ENCODE measurements around the gene DAPL1. TPM values are rescaled to one million over a fixed set of nuclear protein-coding genes. Genes with fewer than 3 reads are reported as not detected.
"Not testable (repeated sequence)": the region's sequence is repeated elsewhere in the genome, so short reads cannot be mapped to it uniquely, and the experiment has no call there.

Gene DAPL1
- polyA plus RNA-seq, 1 donor from 2014 or later, result 4.2 TPM

DNA sequence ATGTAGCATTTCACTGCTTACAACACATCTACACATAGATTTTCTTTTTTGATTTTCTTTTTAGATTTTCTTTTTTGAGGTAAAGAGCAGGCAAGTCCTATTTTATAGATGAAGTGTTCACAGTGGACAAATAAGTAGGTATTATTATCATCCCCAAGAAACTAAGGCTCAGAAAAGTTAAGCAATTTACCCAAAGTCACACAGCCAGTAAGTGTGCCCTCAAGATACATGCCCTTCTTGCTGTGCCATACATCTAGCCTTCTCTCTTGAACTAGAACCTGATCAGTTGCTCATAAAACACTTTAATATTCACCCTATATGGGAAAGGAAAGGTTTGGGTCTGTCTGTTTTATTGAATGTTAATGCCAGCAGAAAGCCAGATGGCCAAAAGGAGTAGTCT, 50.3 kb downstream of the DAPL1 start:
- TF ChIP-seq, protein P1, sequence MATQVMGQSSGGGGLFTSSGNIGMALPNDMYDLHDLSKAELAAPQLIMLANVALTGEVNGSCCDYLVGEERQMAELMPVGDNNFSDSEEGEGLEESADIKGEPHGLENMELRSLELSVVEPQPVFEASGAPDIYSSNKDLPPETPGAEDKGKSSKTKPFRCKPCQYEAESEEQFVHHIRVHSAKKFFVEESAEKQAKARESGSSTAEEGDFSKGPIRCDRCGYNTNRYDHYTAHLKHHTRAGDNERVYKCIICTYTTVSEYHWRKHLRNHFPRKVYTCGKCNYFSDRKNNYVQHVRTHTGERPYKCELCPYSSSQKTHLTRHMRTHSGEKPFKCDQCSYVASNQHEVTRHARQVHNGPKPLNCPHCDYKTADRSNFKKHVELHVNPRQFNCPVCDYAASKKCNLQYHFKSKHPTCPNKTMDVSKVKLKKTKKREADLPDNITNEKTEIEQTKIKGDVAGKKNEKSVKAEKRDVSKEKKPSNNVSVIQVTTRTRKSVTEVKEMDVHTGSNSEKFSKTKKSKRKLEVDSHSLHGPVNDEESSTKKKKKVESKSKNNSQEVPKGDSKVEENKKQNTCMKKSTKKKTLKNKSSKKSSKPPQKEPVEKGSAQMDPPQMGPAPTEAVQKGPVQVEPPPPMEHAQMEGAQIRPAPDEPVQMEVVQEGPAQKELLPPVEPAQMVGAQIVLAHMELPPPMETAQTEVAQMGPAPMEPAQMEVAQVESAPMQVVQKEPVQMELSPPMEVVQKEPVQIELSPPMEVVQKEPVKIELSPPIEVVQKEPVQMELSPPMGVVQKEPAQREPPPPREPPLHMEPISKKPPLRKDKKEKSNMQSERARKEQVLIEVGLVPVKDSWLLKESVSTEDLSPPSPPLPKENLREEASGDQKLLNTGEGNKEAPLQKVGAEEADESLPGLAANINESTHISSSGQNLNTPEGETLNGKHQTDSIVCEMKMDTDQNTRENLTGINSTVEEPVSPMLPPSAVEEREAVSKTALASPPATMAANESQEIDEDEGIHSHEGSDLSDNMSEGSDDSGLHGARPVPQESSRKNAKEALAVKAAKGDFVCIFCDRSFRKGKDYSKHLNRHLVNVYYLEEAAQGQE (IDR thresholded peaks at IDR 0.05; ENCODE audit: borderline replicate concordance), result no peak
- TF ChIP-seq EZH2 (IDR thresholded peaks at IDR 0.05; ENCODE audit: borderline replicate concordance, insufficient read depth, low read length, poor library complexity, severe bottlenecking) (no peak), TAF1 (IDR thresholded peaks at IDR 0.05; ENCODE audit: low read depth) (no peak), CTCF (IDR thresholded peaks at IDR 0.05; ENCODE audit: poor library complexity, severe bottlenecking) (no peak), POLR2AphosphoS5 (IDR thresholded peaks at IDR 0.05) (no peak), SMC3 (conservative IDR thresholded peaks at IDR 0.05; ENCODE audit: poor library complexity) (no peak), EP300 (conservative IDR thresholded peaks at IDR 0.05; ENCODE audit: poor library complexity, severe bottlenecking) (no peak), RAD21 (conservative IDR thresholded peaks at IDR 0.05) (no peak), MXI1 (conservative IDR thresholded peaks at IDR 0.05; ENCODE audit: poor library complexity, severe bottlenecking) (no peak)

DNA sequence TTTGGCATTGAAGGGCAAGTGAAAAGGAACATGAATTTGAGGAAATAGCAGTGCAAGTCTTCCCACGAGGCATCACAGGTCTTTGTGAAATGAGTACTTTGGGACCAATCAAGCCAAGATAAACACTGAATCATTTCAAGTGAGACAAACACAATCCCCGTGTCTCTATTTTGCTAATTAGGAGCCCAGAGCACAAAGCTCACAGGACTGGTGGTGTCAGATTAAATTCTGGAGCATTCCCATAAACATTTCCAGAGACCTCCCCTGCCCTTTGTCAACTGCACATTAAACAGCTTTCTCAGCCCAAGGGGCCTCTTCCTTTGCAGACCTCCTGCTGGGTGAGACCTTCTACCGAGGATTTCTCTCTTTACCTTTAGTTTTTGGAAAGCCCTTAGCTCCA, 50.7 kb downstream of the DAPL1 start:
- H3K79me2 ChIP-seq (replicated peaks; ENCODE audit: insufficient read depth, low read length), result no peaks in the 10 kb centered on the region
- H3K27me3 ChIP-seq (ENCODE audit: insufficient read depth, low read depth, low read length), result no peaks in the 10 kb centered on the region
- no peaks in the 10 kb centered on the region for H4K20me1 ChIP-seq (ENCODE audit: insufficient read depth)
- H3K9me3 ChIP-seq (ENCODE audit: low read length), result no peaks in the 10 kb centered on the region
- no peaks in the 10 kb centered on the region for H3K9me2 ChIP-seq (ENCODE audit: insufficient read depth, low read length)
- no peaks in the 10 kb centered on the region for H3F3A ChIP-seq (ENCODE audit: insufficient read depth, low read length, poor library complexity, severe bottlenecking)
- TF ChIP-seq RAD21 (conservative IDR thresholded peaks at IDR 0.05), result no peak
- TF ChIP-seq EZH2 (IDR thresholded peaks at IDR 0.05; ENCODE audit: borderline replicate concordance, insufficient read depth, low read length, poor library complexity, severe bottlenecking), result no peak
- TF ChIP-seq, protein P1 (IDR thresholded peaks at IDR 0.05; ENCODE audit: borderline replicate concordance), result no peak
- TF ChIP-seq POLR2AphosphoS5 (IDR thresholded peaks at IDR 0.05), result no peak
- no peak for TF ChIP-seq TAF1 (IDR thresholded peaks at IDR 0.05; ENCODE audit: low read depth)
- TF ChIP-seq EP300 (conservative IDR thresholded peaks at IDR 0.05; ENCODE audit: poor library complexity, severe bottlenecking), result no peak
- TF ChIP-seq SMC3 (conservative IDR thresholded peaks at IDR 0.05; ENCODE audit: poor library complexity), result no peak
- no peak for TF ChIP-seq MXI1 (conservative IDR thresholded peaks at IDR 0.05; ENCODE audit: poor library complexity, severe bottlenecking)
- TF ChIP-seq CTCF (IDR thresholded peaks at IDR 0.05; ENCODE audit: poor library complexity, severe bottlenecking), result no peak
- H3K9ac ChIP-seq (ENCODE audit: low read length), result no peak overlapping the region
- H2AFZ ChIP-seq (ENCODE audit: low read depth, low read length), result no peak overlapping the region
- H3K4me2 ChIP-seq (ENCODE audit: low read length), result no peak overlapping the region
- no peaks in the 10 kb centered on the region for H3K36me3 ChIP-seq (ENCODE audit: insufficient read depth, low read length)
- H3K27ac ChIP-seq (ENCODE audit: low read length), result no peak overlapping the region
- H3K4me3 ChIP-seq (ENCODE audit: low read length), result no peak overlapping the region

More for the DNA sequence above, 50.3 kb downstream of the DAPL1 start:
- Histone ChIP-seq H2AFZ (ENCODE audit: low read depth, low read length) (no peak overlapping the region), H3K79me2 (replicated peaks; ENCODE audit: insufficient read depth, low read length) (no peaks in the 10 kb centered on the region), H3F3A (ENCODE audit: insufficient read depth, low read length, poor library complexity, severe bottlenecking) (no peaks in the 10 kb centered on the region), H3K9me3 (ENCODE audit: low read length) (no peaks in the 10 kb centered on the region), H3K4me3 (ENCODE audit: low read length) (no peak overlapping the region), H3K9me2 (ENCODE audit: insufficient read depth, low read length) (no peaks in the 10 kb centered on the region), H3K36me3 (ENCODE audit: insufficient read depth, low read length) (no peaks in the 10 kb centered on the region), H3K27ac (ENCODE audit: low read length) (no peak overlapping the region), H3K4me2 (ENCODE audit: low read length) (no peak overlapping the region), H3K27me3 (ENCODE audit: insufficient read depth, low read depth, low read length) (no peaks in the 10 kb centered on the region), H4K20me1 (ENCODE audit: insufficient read depth) (no peaks in the 10 kb centered on the region), H3K9ac (ENCODE audit: low read length) (no peak overlapping the region)

- not testable (repeated sequence) for H3K79me2 ChIP-seq (replicated peaks; ENCODE audit: insufficient read depth, low read length); H2AFZ ChIP-seq (ENCODE audit: low read depth, low read length); H3K9ac ChIP-seq (ENCODE audit: low read length); H3K4me2 ChIP-seq (ENCODE audit: low read length); H4K20me1 ChIP-seq (ENCODE audit: insufficient read depth); H3F3A ChIP-seq (ENCODE audit: insufficient read depth, low read length, poor library complexity, severe bottlenecking); H3K9me3 ChIP-seq (ENCODE audit: low read length); H3K4me3 ChIP-seq (ENCODE audit: low read length); H3K36me3 ChIP-seq (ENCODE audit: insufficient read depth, low read length); H3K27me3 ChIP-seq (ENCODE audit: insufficient read depth, low read depth, low read length); H3K27ac ChIP-seq (ENCODE audit: low read length); H3K9me2 ChIP-seq (ENCODE audit: insufficient read depth, low read length)
Observed at GRCh38 chr2:158847526-158847925, 52.4 kb downstream of the DAPL1 start.
